Immature natural killer cell (primary cell): ENCODE data around the gene GMDS. TPM values are rescaled to one million over a fixed set of nuclear protein-coding genes. Genes with fewer than 3 reads are reported as not detected.

Experiments used
- DNase-seq, 3 donors: peaks; one replicate each; pipeline ENCODE4 v3.0.0; 2022; ENCODE audit warnings: mixed read lengths in 1 of 3
- H3K27ac Mint-ChIP-seq, 6 donors: one replicate each; pipeline ENCODE4 v1.8.0; 2020; ENCODE audit warnings: mixed read lengths in 6 of 6, mild to moderate bottlenecking in 5 of 6, inconsistent platforms in 4 of 6, moderate library complexity in 3 of 6
- H3K27me3 Mint-ChIP-seq, 3 donors: one replicate each; pipeline ENCODE4 v1.8.0; 2020 to 2021; ENCODE audit warnings: low read depth in 3 of 3, mild to moderate bottlenecking in 3 of 3, mixed read lengths in 3 of 3, moderate library complexity in 3 of 3, inconsistent platforms in 1 of 3
- H3K36me3 Mint-ChIP-seq, 3 donors: one replicate each; pipeline ENCODE4 v1.8.0; 2020; ENCODE audit warnings: mixed read lengths in 3 of 3, inconsistent platforms in 2 of 3, mild to moderate bottlenecking in 2 of 3
- H3K4me1 Mint-ChIP-seq, 2 donors: one replicate each; pipeline ENCODE4 v1.8.0; 2020; ENCODE audit warnings: inconsistent platforms in 2 of 2, mild to moderate bottlenecking in 2 of 2, mixed read lengths in 2 of 2, moderate library complexity in 1 of 2
- H3K4me3 Mint-ChIP-seq, 5 donors: one replicate each; pipeline ENCODE4 v1.8.0; 2020; ENCODE audit warnings: mild to moderate bottlenecking in 5 of 5, mixed read lengths in 5 of 5, inconsistent platforms in 3 of 5, moderate library complexity in 3 of 5
- H3K9me3 Mint-ChIP-seq, 6 donors: one replicate each; pipeline ENCODE4 v1.8.0; 2020; ENCODE audit warnings: mild to moderate bottlenecking in 6 of 6, mixed read lengths in 6 of 6, inconsistent platforms in 4 of 6, moderate library complexity in 3 of 6
- polyA plus RNA-seq, 3 donors: library from polyadenylated mRNA; unstranded; fragments of 300-500 nt; fragmentation: Illumina TruSeq; gene quantifications; one replicate each; pipeline ENCODE4 v1.2.3, GENCODE V29; 2021

Gene GMDS
- polyA plus RNA-seq, 3 donors from 2014 or later = 14.1 to 25.4 (median 22.5) TPM

DNA sequence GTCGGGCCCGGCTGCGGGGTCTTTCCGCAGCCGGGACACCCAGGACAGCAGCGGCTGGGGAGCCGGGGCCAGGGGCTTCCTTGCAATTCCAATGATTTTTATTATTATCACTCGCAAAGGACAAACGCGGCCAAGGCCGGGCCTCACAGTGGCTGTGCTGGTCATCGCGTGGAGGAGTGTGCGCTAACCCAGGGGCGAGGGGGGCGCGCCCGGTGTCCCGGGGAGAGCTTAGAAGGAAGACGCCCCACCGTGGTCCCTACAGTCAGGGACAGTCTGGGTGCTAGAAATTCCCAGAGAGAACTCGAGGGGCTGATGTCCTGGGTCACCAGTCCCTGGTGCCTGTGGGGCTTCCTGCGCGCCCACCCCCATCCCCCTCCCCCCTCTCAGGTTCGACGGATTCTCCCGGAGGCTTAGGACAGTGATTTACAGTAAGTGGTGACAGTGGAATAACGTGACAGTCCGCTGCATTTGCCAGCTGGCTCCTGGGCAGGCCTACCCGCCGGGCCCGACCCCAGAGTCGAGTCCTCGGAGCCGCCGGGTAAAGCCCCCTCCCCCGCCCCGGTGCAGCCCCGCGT lies 626.2 kb downstream of the GMDS start:
- Mint-ChIP-seq H3K36me3 (peaks cover 21 to 22% (median 21%) of the 10 kb centered on the region in 3 donors), H3K4me1 (peaks cover 0 to 4% of the 10 kb centered on the region in 2 donors), H3K4me3 (no peak overlapping the region), H3K27me3 (peaks cover 11 to 35% (median 27%) of the 10 kb centered on the region in 3 donors), H3K9me3 (no peaks in the 10 kb centered on the region), H3K27ac (no peak overlapping the region)
- no peak for DNase-seq

GRCh38 chr6:1618311-1619097 lies 626.9 kb downstream of the GMDS start:
- Mint-ChIP-seq H3K4me3 (no peak overlapping the region), H3K36me3 (peaks cover 19 to 20% (median 19%) of the 10 kb centered on the region in 3 donors), H3K27ac (no peak overlapping the region), H3K4me1 (peaks cover 4 to 5% of the 10 kb centered on the region in 2 donors), H3K9me3 (no peaks in the 10 kb centered on the region), H3K27me3 (peaks cover 13 to 38% (median 27%) of the 10 kb centered on the region in 3 donors)
- no peak for DNase-seq

GRCh38 chr6:1617466-1618310 lies 627.7 kb downstream of the GMDS start:
- Mint-ChIP-seq H3K4me1 (peaks cover 4 to 12% of the 10 kb centered on the region in 2 donors), H3K4me3 (no peak overlapping the region), H3K36me3 (peaks cover 11 to 12% (median 11%) of the 10 kb centered on the region in 3 donors), H3K27ac (no peak overlapping the region), H3K9me3 (no peaks in the 10 kb centered on the region), H3K27me3 (peaks cover 13 to 42% (median 36%) of the 10 kb centered on the region in 3 donors)
- no peak for DNase-seq

- peaks cover 4% of the 10 kb centered on the region in 3 donors for H3K36me3 Mint-ChIP-seq
- H3K9me3 Mint-ChIP-seq = no peaks in the 10 kb centered on the region
- no peak overlapping the region for H3K4me3 Mint-ChIP-seq
- DNase-seq = no peak
- peaks cover 11 to 20% of the 10 kb centered on the region in 2 donors for H3K4me1 Mint-ChIP-seq
- no peak overlapping the region for H3K27ac Mint-ChIP-seq
- peaks cover 19 to 44% (median 42%) of the 10 kb centered on the region in 3 donors for H3K27me3 Mint-ChIP-seq
These were observed 628.5 kb downstream of the GMDS start for GRCh38 chr6:1616701-1617463.

- Mint-ChIP-seq H3K4me3 (peak overlapping the region in 1 of 5 donors; percentile 13), H3K27ac (no peak overlapping the region), H3K9me3 (no peaks in the 10 kb centered on the region), H3K36me3 (no peaks in the 10 kb centered on the region), H3K27me3 (peaks cover 13 to 42% (median 42%) of the 10 kb centered on the region in 3 donors), H3K4me1 (peaks cover 13 to 23% of the 10 kb centered on the region in 2 donors)
- DNase-seq = no peak
These were observed 629.5 kb downstream of the GMDS start for GRCh38 chr6:1615853-1616420.

DNA sequence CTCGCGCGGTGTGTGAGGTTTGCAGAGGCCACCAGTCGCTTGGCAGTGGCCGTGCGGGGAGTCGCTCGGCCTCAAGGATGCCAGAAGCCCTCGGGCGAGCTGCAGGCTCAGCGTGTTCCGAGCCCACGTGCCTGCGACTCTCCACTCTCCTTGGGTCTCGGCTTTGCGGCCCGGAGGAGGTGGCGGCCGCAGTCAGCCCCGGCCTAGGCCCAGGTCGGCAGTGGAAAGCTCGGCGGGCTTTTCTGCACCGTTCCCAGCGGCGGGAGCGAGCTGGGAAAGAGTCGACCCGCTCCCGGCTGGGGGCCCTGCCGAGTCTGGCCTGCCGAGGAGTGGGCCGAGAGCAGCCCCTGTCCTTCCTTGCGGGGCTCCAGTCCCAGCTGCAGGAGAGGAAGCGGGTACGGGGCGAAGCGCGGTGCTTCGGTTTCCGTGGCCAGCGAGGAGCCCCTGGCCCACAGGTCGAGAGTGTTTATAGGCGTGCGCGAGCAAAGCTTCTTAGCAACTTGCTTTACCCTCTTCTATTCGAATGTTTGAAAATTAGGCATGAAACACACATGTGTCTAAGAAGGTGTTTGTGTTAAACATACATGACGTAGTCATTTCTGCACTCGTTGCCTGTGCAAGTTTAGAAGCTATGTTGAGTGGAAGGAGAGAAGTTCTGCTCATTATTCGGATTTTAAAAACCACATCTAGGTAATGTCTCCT lies 630.1 kb downstream of the GMDS start:
- Mint-ChIP-seq H3K27ac (no peak overlapping the region), H3K36me3 (no peaks in the 10 kb centered on the region), H3K4me1 (peaks cover 16 to 27% of the 10 kb centered on the region in 2 donors), H3K27me3 (peaks cover 13 to 46% (median 45%) of the 10 kb centered on the region in 3 donors), H3K9me3 (no peaks in the 10 kb centered on the region), H3K4me3 (no peak overlapping the region)
- DNase-seq = no peak

DNA sequence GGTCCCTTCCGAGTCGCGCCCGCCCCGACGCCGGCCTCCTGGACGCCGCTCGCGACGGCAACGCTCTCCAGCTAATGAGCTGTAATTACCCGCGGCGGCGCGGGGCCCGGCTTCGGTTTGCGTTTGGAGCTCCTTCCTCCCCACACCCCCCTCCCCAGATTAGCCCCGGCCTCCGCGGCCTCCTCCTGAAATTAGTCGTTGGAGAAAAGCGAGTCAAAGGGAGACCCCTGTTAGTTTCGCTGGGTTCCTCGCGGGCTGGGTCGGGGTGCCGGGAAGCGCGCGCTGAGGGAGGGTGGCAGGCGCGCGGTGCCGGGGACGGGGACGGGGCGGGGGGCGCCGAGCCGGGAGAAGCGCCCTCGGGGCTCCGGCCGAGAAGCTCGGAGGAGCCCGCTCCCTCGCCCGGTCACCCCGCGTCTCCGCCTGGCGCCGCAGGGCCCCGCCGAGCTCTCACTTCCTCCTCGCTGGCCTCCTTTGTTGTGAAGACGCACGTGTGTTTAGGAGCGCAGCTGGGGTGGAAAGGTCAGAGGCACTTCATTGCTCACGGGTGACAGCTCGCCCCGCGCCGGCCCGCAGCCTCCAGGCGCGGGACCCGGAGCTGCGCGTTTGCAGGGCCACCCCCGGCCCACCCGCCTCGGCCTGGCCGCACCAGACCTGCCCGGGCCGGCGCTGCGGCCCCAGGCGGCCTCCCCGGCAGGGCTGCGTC lies 630.8 kb downstream of the GMDS start:
- no peaks in the 10 kb centered on the region for H3K9me3 Mint-ChIP-seq
- no peaks in the 10 kb centered on the region for H3K36me3 Mint-ChIP-seq
- no peak overlapping the region for H3K4me3 Mint-ChIP-seq
- DNase-seq = no peak
- H3K27ac Mint-ChIP-seq = no peak overlapping the region
- H3K4me1 Mint-ChIP-seq = peaks cover 16 to 27% of the 10 kb centered on the region in 2 donors
- H3K27me3 Mint-ChIP-seq = peaks cover 13 to 46% (median 45%) of the 10 kb centered on the region in 3 donors

GRCh38 chr6:1613688-1614447 lies 631.5 kb downstream of the GMDS start:
- DNase-seq = no peak
- H3K27ac Mint-ChIP-seq = no peak overlapping the region

DNA sequence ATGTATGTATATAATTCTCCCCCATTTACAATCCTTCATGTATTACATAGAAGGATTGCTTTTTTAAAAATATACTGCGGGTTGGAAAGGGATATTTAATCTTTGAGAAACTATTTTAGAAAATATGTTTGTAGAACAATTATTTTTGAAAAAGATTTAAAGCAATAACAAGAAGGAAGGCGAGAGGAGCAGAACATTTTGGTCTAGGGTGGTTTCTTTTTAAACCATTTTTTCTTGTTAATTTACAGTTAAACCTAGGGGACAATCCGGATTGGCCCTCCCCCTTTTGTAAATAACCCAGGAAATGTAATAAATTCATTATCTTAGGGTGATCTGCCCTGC lies 632.1 kb downstream of the GMDS start:
- Mint-ChIP-seq H3K36me3 (no peaks in the 10 kb centered on the region), H3K9me3 (peaks cover 0 to 2% (median 0%) of the 10 kb centered on the region in 6 donors), H3K27me3 (peaks cover 19 to 50% (median 47%) of the 10 kb centered on the region in 3 donors), H3K4me3 (peak overlapping the region; percentile 6 to 95 (median 24)), H3K4me1 (peaks cover 21 to 33% of the 10 kb centered on the region in 2 donors), H3K27ac (no peak overlapping the region)
- no peak for DNase-seq

More at GRCh38 chr6:1613688-1614447, 631.5 kb downstream of the GMDS start:
- Mint-ChIP-seq H3K9me3 (no peaks in the 10 kb centered on the region), H3K4me1 (peaks cover 16 to 27% of the 10 kb centered on the region in 2 donors), H3K27me3 (peaks cover 15 to 45% (median 45%) of the 10 kb centered on the region in 3 donors), H3K36me3 (no peaks in the 10 kb centered on the region), H3K4me3 (peak overlapping the region in 4 of 5 donors; percentile 6 to 64 (median 24))

DNA sequence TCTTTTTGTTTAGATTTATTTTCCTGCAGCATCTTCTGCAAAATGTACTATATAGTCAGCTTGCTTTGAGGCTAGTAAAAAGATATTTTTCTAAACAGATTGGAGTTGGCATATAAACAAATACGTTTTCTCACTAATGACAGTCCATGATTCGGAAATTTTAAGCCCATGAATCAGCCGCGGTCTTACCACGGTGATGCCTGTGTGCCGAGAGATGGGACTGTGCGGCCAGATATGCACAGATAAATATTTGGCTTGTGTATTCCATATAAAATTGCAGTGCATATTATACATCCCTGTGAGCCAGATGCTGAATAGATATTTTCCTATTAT lies 632.5 kb downstream of the GMDS start:
- Mint-ChIP-seq H3K36me3 (no peaks in the 10 kb centered on the region), H3K27me3 (peaks cover 22 to 54% (median 49%) of the 10 kb centered on the region in 3 donors), H3K9me3 (peaks cover 0 to 2% (median 0%) of the 10 kb centered on the region in 6 donors), H3K4me3 (peak overlapping the region in 3 of 5 donors; percentile 90 to 95 (median 93)), H3K27ac (no peak overlapping the region), H3K4me1 (peaks cover 23 to 37% of the 10 kb centered on the region in 2 donors)
- no peak for DNase-seq

DNA sequence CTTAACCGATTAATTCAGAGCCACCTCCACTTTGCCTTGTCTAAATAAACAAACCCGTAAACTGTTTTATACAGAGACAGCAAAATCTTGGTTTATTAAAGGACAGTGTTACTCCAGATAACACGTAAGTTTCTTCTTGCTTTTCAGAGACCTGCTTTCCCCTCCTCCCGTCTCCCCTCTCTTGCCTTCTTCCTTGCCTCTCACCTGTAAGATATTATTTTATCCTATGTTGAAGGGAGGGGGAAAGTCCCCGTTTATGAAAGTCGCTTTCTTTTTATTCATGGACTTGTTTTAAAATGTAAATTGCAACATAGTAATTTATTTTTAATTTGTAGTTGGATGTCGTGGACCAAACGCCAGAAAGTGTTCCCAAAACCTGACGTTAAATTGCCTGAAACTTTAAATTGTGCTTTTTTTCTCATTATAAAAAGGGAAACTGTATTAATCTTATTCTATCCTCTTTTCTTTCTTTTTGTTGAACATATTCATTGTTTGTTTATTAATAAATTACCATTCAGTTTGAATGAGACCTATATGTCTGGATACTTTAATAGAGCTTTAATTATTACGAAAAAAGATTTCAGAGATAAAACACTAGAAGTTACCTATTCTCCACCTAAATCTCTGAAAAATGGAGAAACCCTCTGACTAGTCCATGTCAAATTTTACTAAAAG lies 633.0 kb downstream of the GMDS start:
- Mint-ChIP-seq H3K27ac (peak overlapping the region in 1 of 6 donors; percentile 20), H3K36me3 (no peaks in the 10 kb centered on the region), H3K4me1 (peaks cover 28 to 42% of the 10 kb centered on the region in 2 donors), H3K9me3 (peaks cover 0 to 2% (median 0%) of the 10 kb centered on the region in 6 donors), H3K4me3 (peak overlapping the region; percentile 79 to 95 (median 90)), H3K27me3 (peaks cover 24 to 55% (median 48%) of the 10 kb centered on the region in 3 donors)
- no peak for DNase-seq
